Thoracic aorta (tissue), 2 donors: ENCODE measurements around the gene ACTN4. TPM values are rescaled to one million over a fixed set of nuclear protein-coding genes. Genes with fewer than 3 reads are reported as not detected.

ENCODE experiments used
- ATAC-seq: fragments of 150-250 bp; one replicate; pipeline ENCODE4 v1.8.0; 2017; ENCODE audit warnings: low read depth; ENCODE audit not compliant: insufficient number of reproducible peaks, low FRiP score
- DNase-seq: peaks from one replicate; pipeline ENCODE4 v3.0.0-alpha.2; 2020; ENCODE audit warnings: low spot score
- H3K27ac ChIP-seq, 2 donors: fragments of 200-600 bp; sonication (generic); 1 replicate in 1 of 2; 2 replicates in 1 of 2; pipeline ENCODE4 v1.5.1; 2016; ENCODE audit warnings: mild to moderate bottlenecking in 2 of 2, moderate library complexity in 2 of 2
- H3K27me3 ChIP-seq: fragments of 200-600 bp; sonication (generic); replicated peaks from 2 replicates; pipeline ENCODE4 v1.6.0; 2016; ENCODE audit warnings: mild to moderate bottlenecking; ENCODE audit not compliant: insufficient read depth
- H3K36me3 ChIP-seq: fragments of 200-600 bp; sonication (generic); one replicate; pipeline ENCODE4 v1.5.1; 2016
- H3K4me1 ChIP-seq, 2 donors: fragments of 200-600 bp; sonication (generic); 1 replicate in 1 of 2; 2 replicates in 1 of 2; pipeline versions ENCODE4 v1.5.1 to v1.6.0; 2016; ENCODE audit warnings: low read depth in 2 of 2, mild to moderate bottlenecking in 1 of 2; ENCODE audit not compliant: control insufficient read depth in 1 of 2
- H3K4me3 ChIP-seq: fragments of 200-600 bp; sonication (generic); 2 replicates; pipeline ENCODE4 v1.5.1; 2016; ENCODE audit warnings: mild to moderate bottlenecking
- H3K9me3 ChIP-seq: fragments of 200-600 bp; sonication (generic); 2 replicates; pipeline ENCODE4 v1.5.1; 2016
- CTCF ChIP-seq: fragments of 200-600 bp; sonication (generic); IDR thresholded peaks from one replicate; pipeline ENCODE4 v1.5.1; 2019; ENCODE audit warnings: antibody characterized with exemption
- total RNA-seq, 2 donors: library from RNA; depleted of rRNA; stranded (reverse); fragments of >200 nt; gene quantifications; one replicate each; pipeline versions ENCODE4 v1.1.0 to v1.2.3, GENCODE V29; 2016

The ACTN4 gene
- total RNA-seq, 2 donors from 2014 or later = 668 to 1,387 TPM

GRCh38 chr19:38676878-38677646 is 29.6 kb downstream of the ACTN4 start:
- ATAC-seq (no peak), DNase-seq (no peak)
- H3K27me3 ChIP-seq = no peaks in the 10 kb centered on the region
- no peaks in the 10 kb centered on the region for H3K9me3 ChIP-seq
- peak overlapping the region; percentile 27 for H3K4me3 ChIP-seq
- TF ChIP-seq CTCF = no peak
- peak overlapping the region; percentile 86 to 94 for H3K27ac ChIP-seq
- peaks cover 47 to 94% of the 10 kb centered on the region in 2 donors for H3K4me1 ChIP-seq
- peaks cover 4% of the 10 kb centered on the region for H3K36me3 ChIP-seq

GRCh38 chr19:38678217-38678890 is 30.9 kb downstream of the ACTN4 start:
- TF ChIP-seq CTCF = no peak
- Histone ChIP-seq H3K27ac (peak overlapping the region; percentile 94 to 99), H3K4me1 (peaks cover 56 to 95% of the 10 kb centered on the region in 2 donors), H3K9me3 (no peaks in the 10 kb centered on the region), H3K4me3 (no peak overlapping the region), H3K36me3 (peaks cover 4% of the 10 kb centered on the region), H3K27me3 (no peaks in the 10 kb centered on the region)
- ATAC-seq (no peak), DNase-seq (no peak)

- Histone ChIP-seq H3K27me3 (no peaks in the 10 kb centered on the region), H3K4me3 (no peak overlapping the region), H3K4me1 (peaks cover 60 to 98% of the 10 kb centered on the region in 2 donors), H3K36me3 (peaks cover 4% of the 10 kb centered on the region), H3K9me3 (no peaks in the 10 kb centered on the region), H3K27ac (peak overlapping the region; percentile 94 to 99)
- TF ChIP-seq CTCF = no peak
- no peak for DNase-seq
- no peak for ATAC-seq
These were observed 31.5 kb downstream of the ACTN4 start for GRCh38 chr19:38678891-38679494.

- H3K9me3 ChIP-seq = no peaks in the 10 kb centered on the region
- peaks cover 4% of the 10 kb centered on the region for H3K36me3 ChIP-seq
- no peak overlapping the region for H3K4me3 ChIP-seq
- ATAC-seq (no peak), DNase-seq (no peak)
- H3K4me1 ChIP-seq = peaks cover 60 to 98% of the 10 kb centered on the region in 2 donors
- no peaks in the 10 kb centered on the region for H3K27me3 ChIP-seq
- TF ChIP-seq CTCF = no peak
- H3K27ac ChIP-seq = peak overlapping the region; percentile 94 to 99
These were observed 32.4 kb downstream of the ACTN4 start for GRCh38 chr19:38679839-38680238.
